ENCODE data around the gene KRTAP10-11.
"Not testable (repeated sequence)": the region's sequence is repeated elsewhere in the genome, so short reads cannot be mapped to it uniquely, and the experiment has no call there.

Gene KRTAP10-11

DNA sequence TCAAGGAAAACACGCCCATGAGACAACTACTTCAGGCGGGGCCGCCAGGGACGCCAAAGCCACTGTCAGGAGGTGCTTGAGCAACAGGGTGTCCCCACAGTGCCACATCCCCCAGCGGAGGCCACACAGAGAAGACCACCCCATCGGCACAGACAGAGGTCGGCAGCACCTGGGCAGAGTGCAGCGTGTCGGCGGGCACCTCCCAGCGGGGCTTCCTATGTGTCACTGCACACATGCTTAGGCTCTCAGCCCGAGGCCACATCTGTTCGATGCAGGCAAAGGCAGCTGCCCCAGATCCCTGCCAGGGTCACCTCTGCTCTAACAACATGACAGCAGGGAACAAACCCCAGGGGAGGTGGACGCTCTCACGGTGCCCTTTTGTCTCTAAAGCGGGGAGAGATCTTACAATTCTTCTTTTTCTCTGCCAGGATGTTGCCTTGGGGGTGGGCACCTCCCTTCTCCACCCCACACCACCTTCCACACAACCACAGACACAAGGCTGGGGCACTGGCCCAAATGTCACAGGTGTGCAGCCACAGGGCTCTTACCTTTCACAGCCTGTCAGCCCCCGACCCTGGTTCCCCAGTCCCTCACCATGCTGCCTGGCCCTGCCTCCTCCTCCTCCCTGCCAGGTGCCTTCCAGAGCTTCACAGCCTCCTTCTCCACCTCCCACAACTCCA lies 30.2 kb upstream of the KRTAP10-11 start:
- no peak for DNase-seq

GRCh38 chr21:44616591-44616926 lies 29.7 kb upstream of the KRTAP10-11 start:
- DNase-seq = no peak

- DNase-seq = no peak
Measured at GRCh38 chr21:44617071-44617501, 29.1 kb upstream of the KRTAP10-11 start.

DNA sequence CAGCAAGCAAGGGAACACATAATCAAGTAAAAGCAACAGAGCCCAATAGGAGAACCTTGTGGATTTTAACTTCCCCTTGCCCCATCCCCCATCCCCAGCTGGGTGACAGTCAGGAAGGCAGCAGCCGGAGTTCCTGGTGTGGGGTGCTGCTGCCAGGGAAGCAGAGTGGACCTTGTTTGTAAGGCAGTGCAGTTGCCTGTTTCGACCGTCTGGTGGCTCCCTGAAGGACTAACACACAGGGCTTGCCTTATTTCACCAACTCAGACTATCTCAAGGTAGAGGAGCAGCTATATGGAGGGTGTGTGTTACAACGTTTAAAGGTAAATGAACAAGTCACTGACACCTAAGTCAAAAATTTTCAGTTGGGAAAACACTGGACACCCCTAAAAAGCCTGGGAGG lies 27.7 kb upstream of the KRTAP10-11 start:
- DNase-seq = no peak

- DNase-seq = no peak
Measured at GRCh38 chr21:44618909-44619308, 27.3 kb upstream of the KRTAP10-11 start.

DNA sequence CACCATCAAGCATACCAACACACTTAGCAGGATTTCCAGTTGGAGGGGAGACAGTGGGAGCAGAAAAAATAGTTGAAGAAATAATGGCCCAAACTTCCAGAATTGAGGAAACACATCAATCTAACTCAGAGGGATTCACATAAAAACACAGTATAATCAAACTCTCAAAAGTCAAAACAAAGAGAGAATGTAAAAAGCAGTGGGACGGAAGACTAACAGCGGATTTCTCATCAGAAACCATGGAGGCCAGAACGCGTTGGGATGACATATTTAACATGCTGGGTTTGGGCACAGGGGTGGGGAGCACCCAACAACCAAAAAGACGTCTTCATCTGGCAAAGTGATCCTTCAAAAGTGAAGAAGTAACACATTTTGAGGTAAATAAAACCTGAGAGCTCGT lies 26.3 kb upstream of the KRTAP10-11 start:
- no peak for DNase-seq

DNA sequence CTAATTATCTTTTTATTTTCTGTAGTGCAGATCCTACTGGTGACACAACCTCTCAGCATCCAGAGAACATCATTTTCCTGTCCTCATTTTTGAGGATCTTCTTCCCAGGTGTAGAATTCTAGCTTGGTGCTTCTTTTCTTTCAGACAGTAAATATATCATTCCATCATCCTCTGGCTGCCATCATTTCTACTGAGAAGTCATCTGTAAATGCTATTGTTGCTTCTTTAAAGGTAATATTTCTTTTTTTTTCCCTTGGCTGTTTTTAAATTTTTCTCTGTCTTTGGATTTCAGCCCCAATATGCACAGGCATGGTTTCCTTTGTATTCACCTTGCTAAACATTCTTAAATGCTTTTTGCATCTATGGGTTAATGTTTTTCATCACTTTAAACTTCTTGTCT lies 22.6 kb upstream of the KRTAP10-11 start:
- no peak for DNase-seq

DNA sequence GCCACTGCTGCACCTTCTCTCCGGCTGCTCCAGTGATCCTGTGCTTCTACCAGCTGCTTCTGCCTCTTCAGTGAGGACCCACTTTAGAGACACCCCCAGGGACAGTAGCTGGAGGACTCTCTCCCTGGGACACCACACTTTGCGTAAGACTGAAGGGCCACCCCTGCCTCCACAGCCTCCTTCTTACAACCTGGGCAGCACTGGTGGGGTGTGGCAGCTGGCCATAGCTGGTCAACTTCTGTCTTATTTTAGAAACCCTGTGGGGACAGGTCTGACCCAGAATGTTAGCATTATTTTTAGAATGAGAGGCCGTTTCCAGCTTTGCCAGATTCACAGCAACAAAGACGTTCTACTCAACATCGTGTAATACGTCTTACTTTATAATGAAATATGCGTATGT lies 20.5 kb upstream of the KRTAP10-11 start:
- DNase-seq = no peak

DNA sequence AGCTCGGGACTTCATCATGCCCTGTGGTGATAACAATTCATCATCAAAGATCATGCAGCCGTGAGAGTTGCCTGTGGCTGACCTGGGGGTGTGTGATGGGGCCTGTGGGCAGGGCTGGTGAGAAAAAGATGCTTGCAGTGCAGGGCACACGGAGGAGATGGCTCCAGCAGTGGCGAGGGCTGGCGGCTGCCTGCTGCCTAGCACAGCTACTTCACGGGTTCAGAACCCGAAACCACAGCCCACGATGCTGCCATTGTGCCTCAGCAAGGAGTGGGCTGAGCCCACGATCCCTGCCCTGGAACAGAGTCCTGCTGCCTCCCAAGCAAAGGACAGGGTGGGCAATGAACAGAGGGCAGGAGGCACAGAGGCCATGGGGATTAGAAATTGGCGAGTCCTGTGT lies 20.0 kb upstream of the KRTAP10-11 start:
- no peak for DNase-seq

- no peak for DNase-seq
Measured at GRCh38 chr21:44626673-44627143, 19.5 kb upstream of the KRTAP10-11 start, which contains the start of gene KRTAP10-9. KRTAP10-9 (plus strand) TSS chr21:44627093; CDS start chr21:44627172, 79 bp downstream.

DNA sequence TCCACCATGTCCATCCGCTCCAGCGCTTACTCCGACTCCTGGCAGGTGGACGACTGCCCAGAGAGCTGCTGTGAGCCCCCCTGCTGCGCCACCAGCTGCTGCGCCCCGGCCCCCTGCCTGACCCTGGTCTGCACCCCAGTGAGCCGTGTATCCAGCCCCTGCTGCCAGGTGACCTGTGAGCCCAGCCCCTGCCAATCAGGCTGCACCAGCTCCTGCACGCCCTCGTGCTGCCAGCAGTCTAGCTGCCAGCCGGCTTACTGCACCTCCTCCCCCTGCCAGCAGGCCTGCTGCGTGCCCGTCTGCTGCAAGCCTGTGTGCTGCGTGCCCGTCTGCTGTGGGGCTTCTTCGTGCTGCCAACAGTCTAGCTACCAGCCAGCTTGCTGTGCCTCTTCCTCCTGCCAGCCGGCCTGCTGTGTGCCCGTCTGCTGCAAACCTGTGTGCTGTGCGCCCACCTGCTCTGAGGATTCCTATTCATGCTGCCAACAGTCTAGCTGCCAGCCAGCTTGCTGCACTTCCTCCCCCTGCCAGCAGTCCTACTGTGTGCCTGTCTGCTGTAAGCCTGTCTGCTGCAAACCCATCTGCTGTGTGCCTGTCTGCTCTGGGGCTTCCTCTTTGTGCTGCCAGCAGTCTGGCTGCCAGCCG lies 18.9 kb upstream of the KRTAP10-11 start:
- not testable (repeated sequence) for DNase-seq

- not testable (repeated sequence) for DNase-seq
Measured at GRCh38 chr21:44627831-44628233, 18.4 kb upstream of the KRTAP10-11 start.

GRCh38 chr21:44628707-44629391 lies 17.4 kb upstream of the KRTAP10-11 start:
- no peak for DNase-seq

GRCh38 chr21:44630440-44630839 lies 15.8 kb upstream of the KRTAP10-11 start:
- DNase-seq = no peak

GRCh38 chr21:44632067-44632466 lies 14.1 kb upstream of the KRTAP10-11 start:
- DNase-seq = no peak

DNA sequence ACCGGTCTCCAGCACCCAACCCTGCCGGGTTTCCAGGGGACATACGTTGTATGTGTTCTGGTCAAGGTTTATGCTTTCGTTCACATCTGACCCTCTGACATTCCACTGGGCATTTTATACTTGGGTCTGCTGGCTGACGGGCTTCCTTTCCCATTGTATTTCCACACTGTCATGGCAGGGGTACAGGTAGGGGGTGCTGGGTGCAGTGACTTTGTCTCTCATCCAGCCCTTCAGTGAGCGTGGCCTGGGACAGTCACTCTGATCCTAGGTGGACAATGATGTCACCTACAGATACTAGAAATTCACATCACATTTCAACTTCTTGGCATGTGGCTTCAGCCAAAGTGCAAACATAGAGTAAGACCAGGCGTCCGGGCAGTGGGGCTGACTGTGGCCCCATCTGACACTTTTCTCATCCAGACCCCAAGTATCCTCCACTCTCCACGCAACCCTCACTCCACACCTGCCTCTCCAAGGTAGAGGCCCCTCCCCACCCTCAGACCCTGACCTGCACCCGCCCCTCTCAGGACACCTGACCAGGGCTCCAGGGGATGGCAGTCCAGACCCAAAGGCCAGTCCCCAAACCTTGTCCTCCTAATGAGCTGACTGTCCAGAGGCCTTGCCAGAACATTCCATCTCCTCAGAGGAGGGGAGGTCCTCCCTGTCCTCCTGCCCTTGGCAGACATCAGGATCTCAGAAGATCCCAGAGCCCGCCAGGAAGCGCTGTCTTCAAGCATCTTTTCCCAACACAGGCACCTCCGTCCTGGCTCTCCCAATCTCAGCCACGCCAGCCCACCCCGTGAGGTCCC lies 9.8 kb upstream of the KRTAP10-11 start:
- no peak for DNase-seq

GRCh38 chr21:44637018-44637850 lies 9.0 kb upstream of the KRTAP10-11 start, which contains the start of gene KRTAP10-10:
KRTAP10-10 (plus strand) TSS chr21:44637356; CDS start chr21:44637418, 62 bp downstream.
- DNase-seq = no peak

- DNase-seq = not testable (repeated sequence)
Measured at GRCh38 chr21:44637851-44638348, 8.3 kb upstream of the KRTAP10-11 start.

- not testable (repeated sequence) for DNase-seq
Measured at GRCh38 chr21:44638506-44639330, 7.5 kb upstream of the KRTAP10-11 start.

DNA sequence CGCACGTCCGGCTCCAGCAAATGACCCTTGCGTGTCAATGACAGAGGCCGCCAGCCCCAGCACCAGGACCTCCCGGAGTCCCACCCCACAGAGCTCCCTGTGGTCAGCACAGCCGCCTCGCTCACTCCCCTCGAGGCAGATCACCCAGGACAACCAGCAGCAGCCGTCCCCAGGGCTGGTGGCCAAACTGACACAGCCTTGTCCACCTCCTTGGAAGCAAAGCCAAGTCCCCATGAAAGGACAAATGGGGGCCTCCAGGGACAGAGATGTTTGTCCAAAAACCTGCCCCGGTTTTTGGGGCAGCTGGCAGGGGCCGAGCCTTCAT lies 6.9 kb upstream of the KRTAP10-11 start:
- no peak for DNase-seq

DNA sequence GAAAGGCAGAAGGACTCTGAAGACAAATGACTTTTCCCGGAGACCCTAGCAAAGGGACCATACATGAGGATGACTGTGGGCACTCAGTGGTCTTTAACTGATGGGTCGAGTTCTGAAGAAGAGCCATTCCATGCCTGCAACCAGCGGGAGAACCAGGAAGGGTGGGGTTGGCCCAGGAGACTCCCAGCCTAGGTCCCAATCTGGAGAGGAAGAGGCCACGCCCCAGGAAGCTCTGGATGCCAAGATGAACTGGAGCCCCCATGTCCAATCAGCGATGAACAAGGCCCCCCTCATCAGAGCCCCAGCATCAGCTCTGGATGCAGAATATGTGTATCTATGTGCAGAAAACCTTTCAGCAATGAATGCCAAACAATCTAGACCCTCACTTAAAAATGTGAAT lies 5.5 kb upstream of the KRTAP10-11 start:
- DNase-seq = no peak

Data from NCI-H1048 (cell line).